Upper lobe of right lung (tissue), 1 donor: ENCODE results near the gene CEP112. TPM values are rescaled to one million over a fixed set of nuclear protein-coding genes. Genes with fewer than 3 reads are reported as not detected.

Experiments
- ATAC-seq: fragments of 200-7000 bp; cut with Tn5 transposase; one replicate; pipeline ENCODE4 v1.9.1; 2020; ENCODE audit warnings: mild to moderate bottlenecking, moderate library complexity
- DNase-seq: peaks from one replicate; pipeline ENCODE4 v3.0.0-alpha.2; 2020
- H3K27ac ChIP-seq: fragments of 200-600 bp; one replicate; pipeline ENCODE4 v1.8.0; 2022
- H3K27me3 ChIP-seq: fragments of 200-600 bp; one replicate; pipeline ENCODE4 v1.8.0; 2022; ENCODE audit warnings: mild to moderate bottlenecking
- H3K36me3 ChIP-seq: fragments of 200-600 bp; one replicate; pipeline ENCODE4 v1.8.0; 2022
- H3K4me1 ChIP-seq: fragments of 200-600 bp; one replicate; pipeline ENCODE4 v1.8.0; 2022
- H3K4me3 ChIP-seq: fragments of 200-600 bp; one replicate; pipeline ENCODE4 v1.8.0; 2022; ENCODE audit warnings: mild to moderate bottlenecking
- H3K9me3 ChIP-seq: fragments of 200-600 bp; one replicate; pipeline ENCODE4 v1.8.0; 2022
- intact Hi-C: fragments of 100-400 bp; cut with DNase I; formaldehyde crosslinking; loops from one replicate; pipeline ENCODE4 v1.11.0; 2022
- total RNA-seq: library from RNA; stranded (reverse); fragmentation: NEBNext Ultra II Directional; extraction: Animal tissue kit (Norgen Biotek cat#: 25700); gene quantifications from one replicate; pipeline ENCODE4 v1.2.1, GENCODE V29; 2021
- TF ChIP-seq, protein P1 (sequence below): fragments of 200-600 bp; IDR thresholded peaks from one replicate; pipeline ENCODE4 v1.8.0; 2022; ENCODE audit warnings: antibody characterized with exemption
- donor health status: DM: no; HTN: yes; CAD: no; lungs with severe emphysema.

The CEP112 gene
- total RNA-seq, 1 donor from 2014 or later = 32.9 TPM

DNA sequence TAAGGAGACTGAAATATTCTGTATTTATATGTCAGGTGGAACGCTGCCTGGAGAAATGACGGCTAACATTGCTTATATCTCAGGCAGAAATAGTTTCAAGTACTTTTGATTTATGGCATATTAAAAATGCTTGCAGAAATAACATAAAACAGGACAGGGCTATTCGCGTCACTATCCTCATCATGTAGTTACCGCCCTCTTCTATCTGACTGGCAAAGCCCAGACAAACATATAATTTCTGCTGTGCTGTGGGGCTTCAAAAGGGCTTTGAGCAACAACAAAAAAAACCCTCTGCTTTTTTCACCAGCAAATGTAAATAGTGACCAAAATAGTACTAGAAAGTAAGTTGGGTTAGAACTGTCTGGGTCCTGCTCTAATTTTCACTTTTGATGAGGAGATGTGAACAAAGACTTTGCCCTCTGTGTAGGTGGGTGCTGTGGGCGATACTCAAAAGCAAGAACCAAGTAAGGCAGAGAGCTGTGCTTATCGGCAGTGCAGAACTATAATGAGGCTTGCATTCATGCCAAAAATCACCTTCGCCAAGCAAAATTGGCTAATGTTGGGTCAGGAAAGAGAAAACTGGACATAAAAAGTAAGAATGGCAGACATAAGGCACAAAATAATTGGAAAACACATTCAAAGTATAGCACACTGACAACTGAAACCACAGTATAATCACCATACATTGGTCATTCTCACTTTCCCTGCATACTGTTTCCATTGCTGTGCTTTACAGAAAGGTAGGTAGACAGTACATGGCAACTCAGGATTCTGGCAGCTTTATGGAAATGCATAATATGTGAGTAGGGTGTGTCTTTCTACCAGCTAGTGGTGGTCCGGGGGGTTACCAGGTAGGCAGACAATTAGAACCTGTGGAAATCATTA lies 479.3 kb downstream of the CEP112 start:
- H3K27ac ChIP-seq = no peak overlapping the region
- intact Hi-C loops = no loop called here
- H3K4me3 ChIP-seq = no peak overlapping the region
- H3K4me1 ChIP-seq = no peaks in the 10 kb centered on the region
- H3K36me3 ChIP-seq = no peaks in the 10 kb centered on the region
- TF ChIP-seq, protein P1, sequence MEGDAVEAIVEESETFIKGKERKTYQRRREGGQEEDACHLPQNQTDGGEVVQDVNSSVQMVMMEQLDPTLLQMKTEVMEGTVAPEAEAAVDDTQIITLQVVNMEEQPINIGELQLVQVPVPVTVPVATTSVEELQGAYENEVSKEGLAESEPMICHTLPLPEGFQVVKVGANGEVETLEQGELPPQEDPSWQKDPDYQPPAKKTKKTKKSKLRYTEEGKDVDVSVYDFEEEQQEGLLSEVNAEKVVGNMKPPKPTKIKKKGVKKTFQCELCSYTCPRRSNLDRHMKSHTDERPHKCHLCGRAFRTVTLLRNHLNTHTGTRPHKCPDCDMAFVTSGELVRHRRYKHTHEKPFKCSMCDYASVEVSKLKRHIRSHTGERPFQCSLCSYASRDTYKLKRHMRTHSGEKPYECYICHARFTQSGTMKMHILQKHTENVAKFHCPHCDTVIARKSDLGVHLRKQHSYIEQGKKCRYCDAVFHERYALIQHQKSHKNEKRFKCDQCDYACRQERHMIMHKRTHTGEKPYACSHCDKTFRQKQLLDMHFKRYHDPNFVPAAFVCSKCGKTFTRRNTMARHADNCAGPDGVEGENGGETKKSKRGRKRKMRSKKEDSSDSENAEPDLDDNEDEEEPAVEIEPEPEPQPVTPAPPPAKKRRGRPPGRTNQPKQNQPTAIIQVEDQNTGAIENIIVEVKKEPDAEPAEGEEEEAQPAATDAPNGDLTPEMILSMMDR = no peak
- no peak for ATAC-seq
- no peaks in the 10 kb centered on the region for H3K9me3 ChIP-seq
- H3K27me3 ChIP-seq = no peaks in the 10 kb centered on the region
- DNase-seq = no peak

DNA sequence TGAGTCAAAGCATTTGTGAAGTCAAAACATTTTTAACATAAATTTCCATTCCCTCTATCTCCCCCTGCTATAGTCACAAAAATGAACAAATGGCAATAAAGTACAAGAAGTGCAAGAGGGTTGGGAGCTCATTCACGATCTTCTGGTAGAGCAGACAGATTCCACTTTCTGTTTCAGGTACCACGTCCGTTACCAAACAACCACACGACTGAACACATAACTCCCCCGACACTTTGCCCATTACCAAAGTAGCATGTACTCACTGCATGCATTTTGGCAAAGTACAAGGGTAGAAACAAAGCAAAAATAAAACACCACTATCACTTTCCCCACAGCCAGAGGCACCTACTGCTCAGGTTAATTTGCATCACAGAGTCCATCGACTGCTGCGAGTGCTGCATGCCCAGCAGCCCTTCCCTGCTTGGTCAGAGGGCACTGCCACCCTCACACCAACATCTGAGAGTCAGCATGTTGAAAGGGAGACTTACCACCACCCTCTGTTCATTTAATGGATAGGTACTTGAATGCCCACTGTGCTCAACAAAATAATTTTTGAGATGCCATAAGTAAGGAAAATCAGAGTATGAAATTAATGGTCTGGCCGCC lies 480.2 kb downstream of the CEP112 start:
- Histone ChIP-seq H3K4me1 (no peaks in the 10 kb centered on the region), H3K27me3 (no peaks in the 10 kb centered on the region), H3K27ac (no peak overlapping the region), H3K4me3 (no peak overlapping the region), H3K9me3 (no peaks in the 10 kb centered on the region), H3K36me3 (no peaks in the 10 kb centered on the region)
- TF ChIP-seq, protein P1 = no peak
- intact Hi-C loops = no loop called here
- ATAC-seq (no peak), DNase-seq (no peak)

DNA sequence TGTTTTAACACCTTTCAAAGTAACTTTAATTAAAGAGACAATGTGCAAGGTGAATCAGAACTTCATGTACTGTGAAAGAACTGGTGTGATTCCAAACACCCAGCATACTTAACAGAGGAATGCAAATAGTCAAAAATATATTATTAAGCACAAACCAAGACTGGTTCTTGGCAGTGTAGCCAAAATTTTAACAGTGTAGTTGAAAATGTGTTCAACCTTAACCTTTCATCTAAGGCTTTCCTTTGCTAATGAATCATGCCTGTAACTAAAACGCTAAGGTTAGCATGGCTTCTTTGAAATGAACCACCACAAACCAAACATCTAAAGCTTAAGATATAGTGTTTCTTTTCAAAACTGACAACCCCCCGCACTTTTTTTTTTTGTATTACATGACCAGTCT lies 484.2 kb downstream of the CEP112 start:
- intact Hi-C loops = no loop called here
- TF ChIP-seq, protein P1 = no peak
- no peaks in the 10 kb centered on the region for H3K27me3 ChIP-seq
- H3K4me3 ChIP-seq = no peak overlapping the region
- H3K36me3 ChIP-seq = no peaks in the 10 kb centered on the region
- H3K27ac ChIP-seq = no peak overlapping the region
- DNase-seq (no peak), ATAC-seq (no peak)
- H3K9me3 ChIP-seq = no peaks in the 10 kb centered on the region
- H3K4me1 ChIP-seq = no peaks in the 10 kb centered on the region

DNA sequence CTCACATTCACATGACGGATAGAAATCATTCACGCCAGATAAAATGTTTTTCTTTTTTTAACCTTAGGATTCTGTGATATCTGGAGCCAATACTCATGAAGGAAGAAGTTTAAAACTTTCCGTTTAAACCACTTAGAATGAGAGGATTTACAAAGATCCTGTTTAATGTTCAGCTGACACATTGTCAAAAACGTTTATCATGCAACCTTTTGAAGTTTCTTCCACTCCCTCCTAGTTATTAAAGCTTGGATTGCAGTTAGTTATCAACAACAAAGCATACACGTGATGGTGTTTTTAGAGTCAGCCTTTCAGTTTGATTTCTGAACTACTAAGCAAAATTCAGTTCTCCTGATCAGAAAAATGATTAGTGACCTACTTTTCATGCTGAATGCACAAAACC lies 487.2 kb downstream of the CEP112 start:
- TF ChIP-seq, protein P1 = no peak
- Histone ChIP-seq H3K36me3 (no peaks in the 10 kb centered on the region), H3K9me3 (no peaks in the 10 kb centered on the region), H3K4me3 (no peak overlapping the region), H3K27ac (no peak overlapping the region), H3K27me3 (no peaks in the 10 kb centered on the region), H3K4me1 (no peaks in the 10 kb centered on the region)
- intact Hi-C loops = no loop called here
- DNase-seq (no peak), ATAC-seq (no peak)

DNA sequence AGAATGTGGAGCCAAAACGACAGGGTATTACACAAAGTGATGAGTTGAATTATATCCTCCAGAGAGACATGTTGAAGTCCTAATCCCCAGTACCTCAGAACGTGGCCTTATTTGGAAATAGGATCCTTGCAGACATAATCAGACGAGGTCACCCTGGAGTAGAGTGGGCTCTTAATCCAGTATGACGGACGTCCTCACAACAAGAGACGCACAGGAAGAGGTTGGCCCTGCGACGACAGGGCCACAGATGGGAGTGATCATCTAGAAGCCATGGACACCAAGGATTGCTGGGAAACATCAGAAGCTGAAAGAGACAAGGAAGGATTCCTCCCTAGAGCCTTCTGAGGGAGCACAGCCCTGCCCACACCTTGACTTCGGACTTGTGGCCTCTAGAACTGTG lies 488.0 kb downstream of the CEP112 start:
- H3K36me3 ChIP-seq = no peaks in the 10 kb centered on the region
- H3K27ac ChIP-seq = no peak overlapping the region
- ATAC-seq (no peak), DNase-seq (no peak)
- no peaks in the 10 kb centered on the region for H3K9me3 ChIP-seq
- TF ChIP-seq, protein P1 = no peak
- H3K27me3 ChIP-seq = no peaks in the 10 kb centered on the region
- intact Hi-C loops = no loop called here
- H3K4me1 ChIP-seq = no peaks in the 10 kb centered on the region
- H3K4me3 ChIP-seq = no peak overlapping the region
